Measurements from ENCODE around the gene PHLPP2.
"Not testable (repeated sequence)": the region's sequence is repeated elsewhere in the genome, so short reads cannot be mapped to it uniquely, and the experiment has no call there.

The PHLPP2 gene

DNA sequence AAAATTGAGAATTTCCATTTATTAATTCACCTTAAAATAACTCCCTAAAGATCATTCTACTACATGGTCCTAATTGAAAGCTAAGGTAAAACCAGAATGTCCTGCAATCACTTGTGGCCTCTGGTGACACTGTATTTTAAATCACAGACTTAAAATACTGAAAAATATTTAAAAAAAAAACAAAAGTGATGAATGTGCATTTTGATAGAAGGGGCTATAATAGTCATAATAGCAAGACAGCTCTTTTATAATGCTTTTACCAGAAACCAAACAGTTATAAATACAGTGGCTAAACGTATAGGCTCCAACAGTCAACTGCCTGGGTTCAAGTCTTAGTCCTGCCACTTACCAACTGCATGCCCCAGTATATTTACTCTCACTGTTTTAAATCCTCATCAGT, 21.2 kb downstream of the PHLPP2 start:
- DNase-seq (ENCODE audit: insufficient read length, low spot score) (no peak), FAIRE-seq (no peak)
- TF ChIP-seq POLR2A (IDR thresholded peaks at IDR 0.05; ENCODE audit: low read depth, low read length) (no peak), POLR2AphosphoS5 (IDR thresholded peaks at IDR 0.05; ENCODE audit: low read depth, low read length) (no peak), PAX5 (IDR thresholded peaks at IDR 0.05; ENCODE audit: insufficient read depth, low read length, severe bottlenecking) (no peak), POU2F2 (IDR thresholded peaks at IDR 0.05; ENCODE audit: low read depth, low read length) (no peak), TAF1 (IDR thresholded peaks at IDR 0.05; ENCODE audit: low read depth, low read length) (no peak), SPI1 (IDR thresholded peaks at IDR 0.05; ENCODE audit: low read depth, low read length) (no peak)

DNA sequence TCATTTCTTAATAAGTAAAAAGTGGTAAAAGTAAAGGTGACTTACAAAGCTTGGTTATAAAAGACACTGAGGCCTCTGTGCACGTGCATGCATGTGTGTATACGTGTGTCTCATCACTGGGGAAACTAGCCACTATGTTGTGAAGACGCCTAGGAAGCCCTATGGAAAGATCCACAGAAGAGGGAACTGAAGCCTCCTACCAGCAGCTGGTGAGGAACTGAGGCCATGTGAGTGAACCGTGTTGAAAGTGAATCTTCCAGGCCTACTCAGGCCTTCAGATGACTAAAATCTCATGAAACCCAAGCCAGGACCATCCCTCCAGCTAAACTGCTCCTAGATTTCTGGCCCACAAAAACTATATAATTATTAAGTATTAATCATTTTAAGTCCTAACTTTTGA, 23.7 kb downstream of the PHLPP2 start:
- no peak for DNase-seq (ENCODE audit: insufficient read length, low spot score)
- no peak for FAIRE-seq
- TF ChIP-seq SPI1 (IDR thresholded peaks at IDR 0.05; ENCODE audit: low read depth, low read length), result peak; percentile 49; the same call in 1 of the 2 replicates
- no peak for TF ChIP-seq POU2F2 (IDR thresholded peaks at IDR 0.05; ENCODE audit: low read depth, low read length)
- TF ChIP-seq TAF1 (IDR thresholded peaks at IDR 0.05; ENCODE audit: low read depth, low read length), result no peak
- TF ChIP-seq POLR2A (IDR thresholded peaks at IDR 0.05; ENCODE audit: low read depth, low read length), result no peak

DNA sequence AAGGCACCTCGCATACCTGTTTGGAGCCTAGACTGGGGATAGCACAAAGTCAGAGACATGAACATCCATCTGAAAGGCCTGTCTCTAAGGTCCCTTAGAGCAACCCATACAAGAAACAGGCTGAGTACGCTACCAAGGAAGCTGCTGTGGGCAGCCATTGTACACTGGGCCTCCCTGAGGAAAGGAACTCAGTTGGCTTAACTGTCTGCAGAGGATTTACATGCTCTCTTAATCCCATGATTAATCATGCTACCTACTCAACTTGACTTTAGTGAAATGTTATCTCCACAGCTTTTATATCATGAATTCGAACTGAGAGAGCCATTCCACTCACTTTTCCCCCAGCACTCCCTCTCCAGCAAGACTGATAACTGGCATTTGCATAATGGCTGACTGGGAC, 26.0 kb downstream of the PHLPP2 start:
- FAIRE-seq (no peak), DNase-seq (ENCODE audit: insufficient read length, low spot score) (no peak)
- TF ChIP-seq POU2F2 (IDR thresholded peaks at IDR 0.05; ENCODE audit: low read depth, low read length) (no peak), POLR2AphosphoS5 (IDR thresholded peaks at IDR 0.05; ENCODE audit: low read depth, low read length) (no peak), PAX5 (IDR thresholded peaks at IDR 0.05; ENCODE audit: insufficient read depth, low read length, severe bottlenecking) (no peak), POLR2A (IDR thresholded peaks at IDR 0.05; ENCODE audit: low read depth, low read length) (no peak), SPI1 (IDR thresholded peaks at IDR 0.05; ENCODE audit: low read depth, low read length) (no peak), TAF1 (IDR thresholded peaks at IDR 0.05; ENCODE audit: low read depth, low read length) (no peak)

DNA sequence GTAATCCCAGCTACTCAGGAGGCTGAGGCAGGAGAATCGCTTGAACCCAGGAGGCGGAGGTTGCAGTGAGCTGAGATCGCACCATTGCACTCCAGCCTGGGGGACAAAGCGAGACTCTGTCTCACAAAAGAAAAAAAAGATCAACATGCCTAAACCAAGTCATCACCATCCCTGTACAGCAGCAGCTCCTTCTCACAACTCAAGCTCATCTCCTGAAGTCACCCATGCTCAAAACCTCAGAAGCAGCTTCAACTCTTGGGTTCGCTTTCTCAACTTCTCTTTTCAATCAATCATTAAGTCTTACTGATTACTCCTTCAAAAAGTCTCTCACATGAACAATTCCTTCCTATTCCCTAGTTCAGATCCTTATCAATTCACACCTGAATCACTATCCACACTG, 31.3 kb downstream of the PHLPP2 start:
- FAIRE-seq, result no peak
- TF ChIP-seq PAX5 (IDR thresholded peaks at IDR 0.05; ENCODE audit: insufficient read depth, low read length, severe bottlenecking) (no peak), SPI1 (IDR thresholded peaks at IDR 0.05; ENCODE audit: low read depth, low read length) (no peak), TAF1 (IDR thresholded peaks at IDR 0.05; ENCODE audit: low read depth, low read length) (no peak), POLR2AphosphoS5 (IDR thresholded peaks at IDR 0.05; ENCODE audit: low read depth, low read length) (no peak)

DNA sequence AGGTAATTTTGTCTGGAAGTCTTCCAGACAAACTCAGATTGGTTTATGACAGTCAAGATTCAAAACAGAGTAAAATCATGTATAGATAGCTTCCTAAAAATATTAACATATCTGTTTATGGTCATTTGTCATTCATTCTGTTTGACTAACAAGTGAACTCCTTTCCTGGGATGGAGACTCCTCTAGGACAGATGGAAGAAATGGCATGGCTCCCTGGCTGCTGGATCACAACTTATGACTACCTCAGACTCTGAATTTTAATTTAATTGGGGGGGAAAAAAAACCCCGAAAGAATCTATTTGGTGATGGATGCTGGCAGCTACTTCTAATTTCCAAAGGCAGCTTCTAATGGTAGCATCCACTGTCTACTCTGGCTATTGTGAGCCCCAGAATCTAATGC, 34.6 kb downstream of the PHLPP2 start:
- TF ChIP-seq SPI1 (IDR thresholded peaks at IDR 0.05; ENCODE audit: low read depth, low read length), result no peak
- no peak for TF ChIP-seq TAF1 (IDR thresholded peaks at IDR 0.05; ENCODE audit: low read depth, low read length)
- no peak for TF ChIP-seq POLR2AphosphoS5 (IDR thresholded peaks at IDR 0.05; ENCODE audit: low read depth, low read length)
- TF ChIP-seq POU2F2 (IDR thresholded peaks at IDR 0.05; ENCODE audit: low read depth, low read length), result no peak
- no peak for TF ChIP-seq POLR2A (IDR thresholded peaks at IDR 0.05; ENCODE audit: low read depth, low read length)
- DNase-seq (ENCODE audit: insufficient read length, low spot score) (no peak), FAIRE-seq (no peak)

More for the DNA sequence above, 31.3 kb downstream of the PHLPP2 start:
- DNase-seq (ENCODE audit: insufficient read length, low spot score), result peak; percentile 10

DNA sequence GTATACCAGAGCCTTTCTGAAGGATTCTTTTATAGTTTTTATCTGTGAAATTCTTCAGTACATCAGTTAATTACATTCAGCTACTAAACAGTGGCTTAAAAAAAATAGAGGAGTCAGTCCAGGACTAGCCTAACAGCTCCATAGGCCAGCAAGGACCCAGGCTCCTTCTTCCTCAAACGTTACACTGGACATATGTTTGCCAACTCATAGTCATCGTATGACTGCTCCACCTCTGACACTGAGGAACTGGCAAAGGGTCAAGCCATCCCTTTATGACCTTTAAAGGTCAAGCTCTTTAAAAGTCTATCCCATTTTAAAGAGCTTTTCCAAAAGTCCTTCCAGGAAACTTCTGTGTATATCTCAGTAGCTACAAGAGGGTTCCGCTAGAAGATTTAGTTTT, 36.6 kb downstream of the PHLPP2 start:
- FAIRE-seq (no peak), DNase-seq (ENCODE audit: insufficient read length, low spot score) (no peak)
- TF ChIP-seq POLR2A (IDR thresholded peaks at IDR 0.05; ENCODE audit: low read depth, low read length) (no peak), PAX5 (IDR thresholded peaks at IDR 0.05; ENCODE audit: insufficient read depth, low read length, severe bottlenecking) (no peak), POU2F2 (IDR thresholded peaks at IDR 0.05; ENCODE audit: low read depth, low read length) (no peak), SPI1 (IDR thresholded peaks at IDR 0.05; ENCODE audit: low read depth, low read length) (no peak), TAF1 (IDR thresholded peaks at IDR 0.05; ENCODE audit: low read depth, low read length) (no peak), POLR2AphosphoS5 (IDR thresholded peaks at IDR 0.05; ENCODE audit: low read depth, low read length) (no peak)

DNA sequence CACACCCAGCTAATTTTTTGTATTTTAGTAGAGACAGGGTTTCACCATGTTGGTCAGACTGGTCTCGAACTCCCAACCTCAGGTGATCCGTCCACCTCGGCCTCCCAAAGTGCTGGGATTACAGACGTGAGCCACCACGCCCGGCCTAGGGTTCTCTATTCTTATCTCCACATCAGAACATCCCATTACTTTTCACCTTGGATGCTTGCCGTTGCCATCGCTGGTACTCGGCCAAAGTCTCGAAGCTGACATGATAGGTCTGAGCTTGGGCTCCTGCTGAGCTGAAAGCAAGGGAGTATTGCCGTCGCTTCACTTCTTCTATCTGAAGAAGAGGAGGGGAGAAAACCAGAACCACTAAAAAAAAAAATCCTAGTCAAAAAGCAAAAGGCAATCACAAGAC, 40.2 kb downstream of the PHLPP2 start:
- FAIRE-seq; DNase-seq (ENCODE audit: insufficient read length, low spot score): not testable (repeated sequence)

DNA sequence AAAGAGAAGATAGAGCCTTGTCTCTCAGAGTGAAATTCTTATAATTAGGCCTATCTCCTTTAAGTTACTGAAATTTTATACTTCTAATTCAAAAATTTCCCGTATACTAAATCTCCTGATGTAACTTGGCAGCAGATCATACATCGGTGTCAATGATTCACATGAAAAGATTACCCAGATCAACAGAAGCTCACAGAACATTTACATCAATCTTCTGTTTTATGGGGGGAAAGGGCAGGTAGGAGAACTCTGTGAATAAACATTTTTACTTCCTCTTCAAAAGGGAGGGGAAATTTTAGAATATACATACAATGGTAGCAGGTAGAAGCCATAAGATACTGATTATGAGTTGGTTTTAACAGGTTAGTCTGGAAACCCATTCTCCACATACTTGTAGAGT, 43.1 kb downstream of the PHLPP2 start:
- FAIRE-seq (no peak), DNase-seq (ENCODE audit: insufficient read length, low spot score) (no peak)
- no peak for TF ChIP-seq PAX5 (IDR thresholded peaks at IDR 0.05; ENCODE audit: insufficient read depth, low read length, severe bottlenecking)
- no peak for TF ChIP-seq SPI1 (IDR thresholded peaks at IDR 0.05; ENCODE audit: low read depth, low read length)
- no peak for TF ChIP-seq POU2F2 (IDR thresholded peaks at IDR 0.05; ENCODE audit: low read depth, low read length)
- TF ChIP-seq POLR2A (IDR thresholded peaks at IDR 0.05; ENCODE audit: low read depth, low read length), result no peak
- no peak for TF ChIP-seq POLR2AphosphoS5 (IDR thresholded peaks at IDR 0.05; ENCODE audit: low read depth, low read length)
- TF ChIP-seq TAF1 (IDR thresholded peaks at IDR 0.05; ENCODE audit: low read depth, low read length), result no peak

DNA sequence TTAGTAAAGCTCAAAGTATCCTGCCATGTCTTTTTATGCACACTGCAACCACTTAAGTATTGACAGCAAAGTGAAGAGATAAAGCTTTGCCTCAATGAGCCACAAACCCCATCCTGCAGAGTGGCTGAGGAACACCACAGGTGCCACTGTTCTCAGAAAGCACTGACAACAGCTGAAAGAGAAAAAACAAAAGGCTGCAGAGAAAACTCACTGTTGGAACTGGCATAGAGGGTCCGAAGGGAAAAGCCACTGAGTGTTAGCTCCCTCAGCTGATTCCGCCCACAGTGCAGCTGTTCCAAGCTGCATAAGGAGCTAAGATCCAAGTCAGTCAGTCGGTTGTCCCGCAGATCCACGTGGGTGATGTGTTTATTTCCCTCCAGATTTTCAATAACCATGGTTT, 48.3 kb downstream of the PHLPP2 start:
- FAIRE-seq (no peak), DNase-seq (ENCODE audit: insufficient read length, low spot score) (no peak)
- TF ChIP-seq POLR2A (IDR thresholded peaks at IDR 0.05; ENCODE audit: low read depth, low read length) (no peak), TAF1 (IDR thresholded peaks at IDR 0.05; ENCODE audit: low read depth, low read length) (no peak)

DNA sequence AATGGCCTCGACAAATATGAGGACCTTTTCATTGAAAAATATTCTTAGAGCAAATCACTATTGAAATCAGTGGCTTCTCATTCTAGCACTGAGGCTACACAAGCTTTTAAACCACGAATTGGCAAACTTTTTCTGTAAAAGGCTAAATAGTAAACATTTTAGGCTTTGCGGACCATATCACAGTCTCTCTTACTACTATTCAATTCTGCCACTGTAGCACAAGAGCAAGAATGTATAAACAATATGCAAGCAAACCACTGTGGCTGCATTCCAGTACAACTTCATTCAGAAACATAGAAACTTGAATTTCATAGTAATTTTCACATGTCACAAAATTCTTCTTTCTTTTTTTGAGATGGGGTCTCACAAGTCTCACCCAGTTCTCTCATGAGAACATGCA, 49.1 kb downstream of the PHLPP2 start:
- no peak for DNase-seq (ENCODE audit: insufficient read length, low spot score)
- TF ChIP-seq PAX5 (IDR thresholded peaks at IDR 0.05; ENCODE audit: insufficient read depth, low read length, severe bottlenecking), result no peak
- TF ChIP-seq POU2F2 (IDR thresholded peaks at IDR 0.05; ENCODE audit: low read depth, low read length), result no peak
- no peak for TF ChIP-seq POLR2AphosphoS5 (IDR thresholded peaks at IDR 0.05; ENCODE audit: low read depth, low read length)
- no peak for TF ChIP-seq POLR2A (IDR thresholded peaks at IDR 0.05; ENCODE audit: low read depth, low read length)
- TF ChIP-seq TAF1 (IDR thresholded peaks at IDR 0.05; ENCODE audit: low read depth, low read length), result no peak
- no peak for TF ChIP-seq SPI1 (IDR thresholded peaks at IDR 0.05; ENCODE audit: low read depth, low read length)
- no peak for FAIRE-seq

DNA sequence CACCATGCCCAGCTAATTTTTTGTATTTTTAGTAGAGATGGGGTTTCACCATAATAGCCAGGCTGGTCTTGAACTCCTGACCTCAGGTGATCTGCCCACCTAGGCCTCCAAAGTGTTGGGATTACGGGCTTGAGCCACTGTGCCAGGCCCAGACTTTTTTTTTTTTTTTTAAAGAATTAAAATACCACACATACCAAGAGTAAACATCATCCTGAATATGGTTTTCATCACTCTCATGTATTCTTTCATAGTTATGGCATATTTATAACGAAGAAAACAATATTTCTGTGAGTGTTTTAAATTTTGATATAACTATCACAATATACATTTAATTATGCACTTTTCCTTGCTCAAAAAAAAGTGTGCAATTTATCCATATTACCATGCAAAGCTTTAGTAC, 50.3 kb downstream of the PHLPP2 start:
- no peak for FAIRE-seq
- TF ChIP-seq POLR2A (IDR thresholded peaks at IDR 0.05; ENCODE audit: low read depth, low read length) (no peak), SPI1 (IDR thresholded peaks at IDR 0.05; ENCODE audit: low read depth, low read length) (no peak), POLR2AphosphoS5 (IDR thresholded peaks at IDR 0.05; ENCODE audit: low read depth, low read length) (no peak), TAF1 (IDR thresholded peaks at IDR 0.05; ENCODE audit: low read depth, low read length) (no peak), POU2F2 (IDR thresholded peaks at IDR 0.05; ENCODE audit: low read depth, low read length) (no peak), PAX5 (IDR thresholded peaks at IDR 0.05; ENCODE audit: insufficient read depth, low read length, severe bottlenecking) (no peak)
- DNase-seq (ENCODE audit: insufficient read length, low spot score), result no peak

Data from GM12891 (cell line).